Tibial nerve (tissue), 4 donors: ENCODE results near the gene RPS6KB1.
A peak's percentile ranks its signal among the peaks of the same experiment; 100 is the strongest.

Source experiments
- EP300 ChIP-seq, 2 donors: sonication (generic); formaldehyde crosslinking; IDR thresholded peaks; one replicate each; pipeline ENCODE4 v1.6.1; 2017; ENCODE audit warnings: antibody characterized with exemption in 2 of 2, mild to moderate bottlenecking in 1 of 2
- POLR2A ChIP-seq, 2 donors: fragments of 450-650 bp; IDR thresholded peaks; one replicate each; pipeline ENCODE4 v1.6.1; 2017; ENCODE audit warnings: antibody characterized with exemption in 2 of 2, mild to moderate bottlenecking in 2 of 2, moderate library complexity in 2 of 2
- TF ChIP-seq, protein P1 (sequence below), 5 experiments: fragments of 200-600 bp in 3 of 5; fragments of 450-650 bp in 2 of 5; sonication (generic) in 3 of 5; IDR thresholded peaks; one replicate each; pipeline ENCODE4 v1.5.1; 2016 to 2019; ENCODE audit warnings: antibody characterized with exemption in 5 of 5, mild to moderate bottlenecking in 3 of 5, moderate library complexity in 2 of 5

DNA sequence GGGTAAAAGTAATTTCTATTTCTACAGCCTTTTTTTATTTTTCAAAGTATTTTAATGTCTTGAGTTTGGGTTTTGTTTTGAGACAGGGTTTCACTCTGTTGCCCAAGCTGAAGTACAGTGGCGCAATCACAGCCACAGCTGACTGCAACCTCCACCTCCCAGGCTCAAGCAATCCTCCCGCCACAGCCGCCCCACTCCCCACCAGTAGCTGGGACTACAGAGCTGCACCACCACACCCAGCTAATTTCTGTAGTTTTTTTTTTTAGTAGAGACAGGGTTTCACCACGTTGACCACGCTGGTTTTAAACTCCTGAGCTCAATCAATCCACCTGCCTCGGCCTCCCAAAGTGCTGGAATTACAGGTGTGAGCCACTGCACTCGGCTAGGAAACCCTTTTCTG, 44.1 kb upstream of the RPS6KB1 start:
- TF ChIP-seq, protein P1, sequence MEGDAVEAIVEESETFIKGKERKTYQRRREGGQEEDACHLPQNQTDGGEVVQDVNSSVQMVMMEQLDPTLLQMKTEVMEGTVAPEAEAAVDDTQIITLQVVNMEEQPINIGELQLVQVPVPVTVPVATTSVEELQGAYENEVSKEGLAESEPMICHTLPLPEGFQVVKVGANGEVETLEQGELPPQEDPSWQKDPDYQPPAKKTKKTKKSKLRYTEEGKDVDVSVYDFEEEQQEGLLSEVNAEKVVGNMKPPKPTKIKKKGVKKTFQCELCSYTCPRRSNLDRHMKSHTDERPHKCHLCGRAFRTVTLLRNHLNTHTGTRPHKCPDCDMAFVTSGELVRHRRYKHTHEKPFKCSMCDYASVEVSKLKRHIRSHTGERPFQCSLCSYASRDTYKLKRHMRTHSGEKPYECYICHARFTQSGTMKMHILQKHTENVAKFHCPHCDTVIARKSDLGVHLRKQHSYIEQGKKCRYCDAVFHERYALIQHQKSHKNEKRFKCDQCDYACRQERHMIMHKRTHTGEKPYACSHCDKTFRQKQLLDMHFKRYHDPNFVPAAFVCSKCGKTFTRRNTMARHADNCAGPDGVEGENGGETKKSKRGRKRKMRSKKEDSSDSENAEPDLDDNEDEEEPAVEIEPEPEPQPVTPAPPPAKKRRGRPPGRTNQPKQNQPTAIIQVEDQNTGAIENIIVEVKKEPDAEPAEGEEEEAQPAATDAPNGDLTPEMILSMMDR (IDR thresholded peaks at IDR 0.05), result no peak
- TF ChIP-seq POLR2A (IDR thresholded peaks at IDR 0.05), result no peak
- peak in 1 of 2 donors; percentile 59 for TF ChIP-seq EP300 (IDR thresholded peaks at IDR 0.05)
